Measurements from ENCODE around the gene KRT5.

- TF ChIP-seq, protein P1, sequence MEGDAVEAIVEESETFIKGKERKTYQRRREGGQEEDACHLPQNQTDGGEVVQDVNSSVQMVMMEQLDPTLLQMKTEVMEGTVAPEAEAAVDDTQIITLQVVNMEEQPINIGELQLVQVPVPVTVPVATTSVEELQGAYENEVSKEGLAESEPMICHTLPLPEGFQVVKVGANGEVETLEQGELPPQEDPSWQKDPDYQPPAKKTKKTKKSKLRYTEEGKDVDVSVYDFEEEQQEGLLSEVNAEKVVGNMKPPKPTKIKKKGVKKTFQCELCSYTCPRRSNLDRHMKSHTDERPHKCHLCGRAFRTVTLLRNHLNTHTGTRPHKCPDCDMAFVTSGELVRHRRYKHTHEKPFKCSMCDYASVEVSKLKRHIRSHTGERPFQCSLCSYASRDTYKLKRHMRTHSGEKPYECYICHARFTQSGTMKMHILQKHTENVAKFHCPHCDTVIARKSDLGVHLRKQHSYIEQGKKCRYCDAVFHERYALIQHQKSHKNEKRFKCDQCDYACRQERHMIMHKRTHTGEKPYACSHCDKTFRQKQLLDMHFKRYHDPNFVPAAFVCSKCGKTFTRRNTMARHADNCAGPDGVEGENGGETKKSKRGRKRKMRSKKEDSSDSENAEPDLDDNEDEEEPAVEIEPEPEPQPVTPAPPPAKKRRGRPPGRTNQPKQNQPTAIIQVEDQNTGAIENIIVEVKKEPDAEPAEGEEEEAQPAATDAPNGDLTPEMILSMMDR (IDR thresholded peaks at IDR 0.05) = no peak
- no peak for TF ChIP-seq EP300 (IDR thresholded peaks at IDR 0.05)
- TF ChIP-seq POLR2AphosphoS5 (IDR thresholded peaks at IDR 0.05) = no peak
- no peak for TF ChIP-seq POLR2A (IDR thresholded peaks at IDR 0.05)
Measured at GRCh38 chr12:52517005-52517835, 3.0 kb downstream of the KRT5 start.

All from upper lobe of left lung (tissue), 4 donors.